Memory B cell (primary cell): ENCODE measurements around the gene MB.

Source experiments
- ATAC-seq: fragments of 150-1000 bp; cut with Tn5 transposase; 2 replicates; pipeline ENCODE4 v1.10.0; 2021; ENCODE audit warnings: low read depth, mild to moderate bottlenecking, moderate library complexity
- DNase-seq, 2 donors: peaks; one replicate each; pipeline ENCODE4 v3.0.0; 2022; ENCODE audit warnings: low spot score in 2 of 2
- H3K27ac Mint-ChIP-seq: one replicate; pipeline ENCODE4 v1.8.0; 2022; ENCODE audit warnings: mild to moderate bottlenecking, moderate library complexity, mixed read lengths
- H3K27me3 Mint-ChIP-seq: one replicate; pipeline ENCODE4 v1.8.0; 2022; ENCODE audit warnings: mixed read lengths
- H3K36me3 Mint-ChIP-seq: one replicate; pipeline ENCODE4 v1.8.0; 2022; ENCODE audit warnings: mild to moderate bottlenecking, mixed read lengths
- H3K4me1 Mint-ChIP-seq: one replicate; pipeline ENCODE4 v1.8.0; 2022; ENCODE audit warnings: mixed read lengths
- H3K4me3 Mint-ChIP-seq: one replicate; pipeline ENCODE4 v1.8.0; 2022; ENCODE audit warnings: mild to moderate bottlenecking, moderate library complexity, mixed read lengths
- H3K9me3 Mint-ChIP-seq: one replicate; pipeline ENCODE4 v1.8.0; 2022; ENCODE audit warnings: mixed read lengths

Gene MB

GRCh38 chr22:35589756-35590093 is 27.4 kb downstream of the MB start:
- Mint-ChIP-seq H3K4me3 (no peak overlapping the region), H3K36me3 (no peaks in the 10 kb centered on the region), H3K27me3 (peaks cover 18% of the 10 kb centered on the region), H3K4me1 (no peaks in the 10 kb centered on the region), H3K9me3 (no peaks in the 10 kb centered on the region), H3K27ac (no peak overlapping the region)
- DNase-seq (no peak), ATAC-seq (no peak)

- Mint-ChIP-seq H3K27ac (no peak overlapping the region), H3K9me3 (no peaks in the 10 kb centered on the region), H3K4me3 (no peak overlapping the region), H3K27me3 (peaks cover 16% of the 10 kb centered on the region), H3K36me3 (no peaks in the 10 kb centered on the region), H3K4me1 (no peaks in the 10 kb centered on the region)
- ATAC-seq (no peak), DNase-seq (no peak)
Observed at GRCh38 chr22:35589071-35589755, 27.9 kb downstream of the MB start.

- ATAC-seq (no peak), DNase-seq (no peak)
- no peak overlapping the region for H3K27ac Mint-ChIP-seq
- no peak overlapping the region for H3K4me3 Mint-ChIP-seq
- H3K9me3 Mint-ChIP-seq = no peaks in the 10 kb centered on the region
- peaks cover 4% of the 10 kb centered on the region for H3K4me1 Mint-ChIP-seq
- no peaks in the 10 kb centered on the region for H3K36me3 Mint-ChIP-seq
- H3K27me3 Mint-ChIP-seq = peaks cover 12% of the 10 kb centered on the region
Observed at GRCh38 chr22:35587896-35588295, 29.2 kb downstream of the MB start.

DNA sequence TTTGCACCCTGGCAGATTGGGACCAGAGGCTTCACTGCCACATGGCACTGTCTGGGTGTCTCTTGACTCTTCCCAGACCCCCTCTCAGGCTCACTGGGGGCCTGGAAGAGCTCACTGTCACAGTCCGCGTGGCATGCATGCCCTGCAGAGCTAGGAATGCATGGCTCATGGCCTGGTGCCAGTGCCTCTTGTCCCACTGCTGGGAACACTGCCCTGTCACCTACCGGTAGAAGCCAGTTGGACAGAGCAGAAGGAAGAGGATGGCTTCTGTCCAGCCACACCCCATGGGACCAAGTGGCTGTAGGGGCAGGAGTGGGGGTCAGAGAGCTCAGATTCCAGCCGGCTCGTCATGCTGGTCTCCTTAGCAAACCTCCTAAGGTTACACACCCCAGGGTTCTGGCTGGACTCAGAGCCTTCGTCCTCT is 29.7 kb downstream of the MB start:
- no peak for ATAC-seq
- Mint-ChIP-seq H3K9me3 (no peaks in the 10 kb centered on the region), H3K4me1 (peaks cover 4% of the 10 kb centered on the region), H3K27ac (no peak overlapping the region), H3K36me3 (no peaks in the 10 kb centered on the region), H3K4me3 (no peak overlapping the region), H3K27me3 (peaks cover 8% of the 10 kb centered on the region)
- DNase-seq = no peak

DNA sequence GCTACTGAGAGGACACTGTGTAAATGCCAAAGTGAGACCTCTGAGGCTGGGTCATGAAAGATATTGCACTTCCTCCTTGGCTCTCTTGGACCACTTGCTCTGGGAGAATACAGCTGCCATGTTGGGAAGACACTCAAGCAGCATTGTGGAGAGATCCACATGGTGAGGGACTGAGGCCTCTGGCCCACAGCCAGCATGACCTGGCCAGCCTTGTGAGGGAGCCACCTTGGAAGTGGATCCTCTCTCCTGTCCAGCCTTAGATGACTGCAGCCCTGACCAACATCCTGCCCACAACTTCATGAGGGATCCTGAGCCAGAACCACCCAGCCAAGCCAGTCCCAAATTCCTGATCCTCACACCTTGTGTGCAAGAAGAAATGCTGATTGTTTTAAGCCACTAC is 30.4 kb downstream of the MB start:
- Mint-ChIP-seq H3K4me1 (peaks cover 4% of the 10 kb centered on the region), H3K4me3 (no peak overlapping the region), H3K27me3 (peaks cover 6% of the 10 kb centered on the region), H3K27ac (no peak overlapping the region), H3K9me3 (no peaks in the 10 kb centered on the region), H3K36me3 (no peaks in the 10 kb centered on the region)
- ATAC-seq = no peak
- no peak for DNase-seq

- H3K27ac Mint-ChIP-seq = no peak overlapping the region
- H3K4me3 Mint-ChIP-seq = no peak overlapping the region
- DNase-seq (peak; percentile 56 to 65), ATAC-seq (peak; percentile 76)
- H3K9me3 Mint-ChIP-seq = no peaks in the 10 kb centered on the region
- no peaks in the 10 kb centered on the region for H3K36me3 Mint-ChIP-seq
- peaks cover 4% of the 10 kb centered on the region for H3K4me1 Mint-ChIP-seq
- peaks cover 2% of the 10 kb centered on the region for H3K27me3 Mint-ChIP-seq
Observed at GRCh38 chr22:35582861-35583670, 34.1 kb downstream of the MB start.

DNA sequence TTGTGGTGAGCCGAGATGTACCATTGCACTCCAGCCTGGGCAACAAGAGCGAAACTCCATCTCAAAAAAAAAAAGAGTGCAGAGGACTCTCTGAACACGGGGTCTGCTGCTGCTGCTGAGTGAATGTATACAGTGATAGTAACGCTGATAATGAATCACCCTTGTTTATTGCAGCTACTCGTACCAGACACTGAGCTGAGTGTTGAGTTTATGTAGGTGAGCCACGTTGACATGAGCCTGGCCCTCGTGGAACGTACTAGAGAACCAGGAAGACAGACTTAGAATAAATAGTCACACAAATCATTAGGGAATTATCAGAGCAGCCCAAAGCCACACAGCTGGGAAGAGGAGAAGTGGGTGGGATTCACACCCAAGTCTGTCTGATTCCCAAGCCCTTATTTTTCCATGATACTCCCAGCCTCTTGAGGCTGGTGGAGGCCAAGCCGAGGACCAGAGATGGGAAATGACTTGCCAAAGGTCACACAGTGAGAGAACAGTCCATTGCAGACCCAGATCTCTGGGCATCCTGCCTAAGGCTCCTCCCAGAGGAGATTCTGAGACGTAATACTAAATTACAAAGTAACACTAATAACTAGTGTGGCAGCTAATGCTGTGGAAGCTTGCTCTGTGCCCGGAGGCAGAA is 34.8 kb downstream of the MB start:
- Mint-ChIP-seq H3K27ac (no peak overlapping the region), H3K4me1 (peaks cover 4% of the 10 kb centered on the region), H3K4me3 (no peak overlapping the region), H3K27me3 (peaks cover 5% of the 10 kb centered on the region), H3K36me3 (no peaks in the 10 kb centered on the region), H3K9me3 (peaks cover 1% of the 10 kb centered on the region)
- DNase-seq (no peak), ATAC-seq (no peak)

GRCh38 chr22:35581023-35581413 is 36.1 kb downstream of the MB start:
- Mint-ChIP-seq H3K36me3 (no peaks in the 10 kb centered on the region), H3K4me1 (peaks cover 4% of the 10 kb centered on the region), H3K27ac (no peak overlapping the region), H3K4me3 (no peak overlapping the region), H3K27me3 (peaks cover 5% of the 10 kb centered on the region), H3K9me3 (peaks cover 1% of the 10 kb centered on the region)
- DNase-seq (no peak), ATAC-seq (no peak)

GRCh38 chr22:35580351-35581022 is 36.6 kb downstream of the MB start:
- Mint-ChIP-seq H3K4me1 (peaks cover 4% of the 10 kb centered on the region), H3K4me3 (no peak overlapping the region), H3K27me3 (peaks cover 5% of the 10 kb centered on the region), H3K9me3 (peaks cover 1% of the 10 kb centered on the region), H3K27ac (no peak overlapping the region), H3K36me3 (no peaks in the 10 kb centered on the region)
- no peak for ATAC-seq
- DNase-seq = no peak

- no peak for ATAC-seq
- DNase-seq = no peak
- no peak overlapping the region for H3K4me3 Mint-ChIP-seq
Observed at GRCh38 chr22:35578836-35579575, 38.1 kb downstream of the MB start.

GRCh38 chr22:35577799-35578659 is 39.1 kb downstream of the MB start:
- Mint-ChIP-seq H3K27ac (no peak overlapping the region), H3K4me3 (no peak overlapping the region), H3K9me3 (peaks cover 1% of the 10 kb centered on the region), H3K27me3 (peaks cover 8% of the 10 kb centered on the region), H3K4me1 (peaks cover 2% of the 10 kb centered on the region), H3K36me3 (no peaks in the 10 kb centered on the region)
- ATAC-seq = no peak
- no peak for DNase-seq

More at GRCh38 chr22:35578836-35579575, 38.1 kb downstream of the MB start:
- peaks cover 4% of the 10 kb centered on the region for H3K4me1 Mint-ChIP-seq
- H3K36me3 Mint-ChIP-seq = no peaks in the 10 kb centered on the region
- H3K27ac Mint-ChIP-seq = no peak overlapping the region
- peaks cover 1% of the 10 kb centered on the region for H3K9me3 Mint-ChIP-seq
- peaks cover 8% of the 10 kb centered on the region for H3K27me3 Mint-ChIP-seq

DNA sequence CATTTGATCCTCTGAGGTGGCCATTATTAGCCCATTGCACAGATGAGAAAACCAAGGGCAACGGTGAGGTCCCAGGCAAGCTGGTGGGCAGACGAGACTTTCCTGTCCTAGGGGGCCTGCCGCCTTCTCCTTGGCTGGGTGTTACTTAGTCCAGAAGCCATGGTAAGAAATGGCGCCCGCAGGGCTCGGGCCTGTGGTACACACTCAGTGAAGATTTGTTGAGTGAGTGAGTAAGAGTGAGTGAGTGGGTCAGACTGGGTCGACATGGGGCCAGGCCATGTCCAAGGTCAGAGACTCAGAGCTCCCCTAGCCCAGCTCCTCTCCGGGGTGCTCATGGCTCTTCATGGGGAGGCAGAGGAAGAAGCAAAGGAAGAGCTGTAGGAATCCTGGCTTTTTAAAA is 40.5 kb downstream of the MB start:
- H3K4me1 Mint-ChIP-seq = no peaks in the 10 kb centered on the region

More for the DNA sequence above, 40.5 kb downstream of the MB start:
- Mint-ChIP-seq H3K27ac (no peak overlapping the region), H3K27me3 (peaks cover 8% of the 10 kb centered on the region), H3K36me3 (no peaks in the 10 kb centered on the region), H3K9me3 (peaks cover 1% of the 10 kb centered on the region), H3K4me3 (no peak overlapping the region)
- ATAC-seq (no peak), DNase-seq (no peak)
